Measurements from ENCODE around the gene PLD3. TPM values are rescaled to one million over a fixed set of nuclear protein-coding genes. Genes with fewer than 3 reads are reported as not detected.

Gene PLD3
- total and polyA plus RNA-seq, 2 donors (not counting 1 experiment from before 2014, with no cell fraction given), result 208 to 230 TPM

GRCh38 chr19:40337594-40337993, 10.9 kb upstream of the PLD3 start:
- no peak overlapping the region for H2AFZ ChIP-seq (ENCODE audit: low read length)
- peaks cover 5% of the 10 kb centered on the region for H3K36me3 ChIP-seq (ENCODE audit: control insufficient read depth, insufficient read depth, low read length)
- no peak overlapping the region for H3K9ac ChIP-seq (ENCODE audit: insufficient read depth, low read length)
- TF ChIP-seq EZH2 (IDR thresholded peaks at IDR 0.05; ENCODE audit: low read length, missing control alignments), result no peak
- no peak for TF ChIP-seq CTCF (conservative IDR thresholded peaks at IDR 0.05 in 1 of 2, IDR thresholded peaks at IDR 0.05 in 1 of 2; ENCODE audit: low read depth in 1 of 2, low read length in 2 of 2)
- no peaks in the 10 kb centered on the region for H3K4me1 ChIP-seq (ENCODE audit: control insufficient read depth, extremely low read depth, insufficient read depth, low read length)
- no peaks in the 10 kb centered on the region for H3K27me3 ChIP-seq (ENCODE audit: control insufficient read depth, insufficient read depth, low read length)
- no peak overlapping the region for H3K27ac ChIP-seq (ENCODE audit: insufficient read depth, low read length)
- H3K4me3 ChIP-seq (replicated peaks in 1 of 4; ENCODE audit: control extremely low read depth in 1 of 4, insufficient read depth in 1 of 4, low read depth in 3 of 4, low read length in 4 of 4), result no peak overlapping the region
- H4K20me1 ChIP-seq (ENCODE audit: control insufficient read depth, extremely low read depth, insufficient read depth, low read length), result no peaks in the 10 kb centered on the region
- DNase-seq (ENCODE audit: low read depth in 2 of 2), result no peak
- H3K9me3 ChIP-seq (ENCODE audit: control insufficient read depth, insufficient read depth, low read depth, low read length), result no peaks in the 10 kb centered on the region
- peaks cover 7% of the 10 kb centered on the region for H3K79me2 ChIP-seq (ENCODE audit: control insufficient read depth, insufficient read depth, low read length)
- no peak overlapping the region for H3K4me2 ChIP-seq (ENCODE audit: extremely low read depth, insufficient read depth, low read length)

GRCh38 chr19:40339018-40339728, 9.3 kb upstream of the PLD3 start:
- no peak for DNase-seq (ENCODE audit: low read depth in 2 of 2)
- TF ChIP-seq CTCF (conservative IDR thresholded peaks at IDR 0.05 in 1 of 2, IDR thresholded peaks at IDR 0.05 in 1 of 2; ENCODE audit: low read depth in 1 of 2, low read length in 2 of 2) (no peak), EZH2 (IDR thresholded peaks at IDR 0.05; ENCODE audit: low read length, missing control alignments) (no peak)
- Histone ChIP-seq H3K4me2 (ENCODE audit: extremely low read depth, insufficient read depth, low read length) (no peak overlapping the region), H3K9ac (ENCODE audit: insufficient read depth, low read length) (no peak overlapping the region), H3K27me3 (ENCODE audit: control insufficient read depth, insufficient read depth, low read length) (no peaks in the 10 kb centered on the region), H3K36me3 (ENCODE audit: control insufficient read depth, insufficient read depth, low read length) (peaks cover 5% of the 10 kb centered on the region), H3K79me2 (ENCODE audit: control insufficient read depth, insufficient read depth, low read length) (peaks cover 9% of the 10 kb centered on the region), H3K4me3 (replicated peaks in 1 of 4; ENCODE audit: control extremely low read depth in 1 of 4, insufficient read depth in 1 of 4, low read depth in 3 of 4, low read length in 4 of 4) (no peak overlapping the region), H2AFZ (ENCODE audit: low read length) (no peak overlapping the region), H3K9me3 (ENCODE audit: control insufficient read depth, insufficient read depth, low read depth, low read length) (no peaks in the 10 kb centered on the region), H4K20me1 (ENCODE audit: control insufficient read depth, extremely low read depth, insufficient read depth, low read length) (no peaks in the 10 kb centered on the region), H3K4me1 (ENCODE audit: control insufficient read depth, extremely low read depth, insufficient read depth, low read length) (no peaks in the 10 kb centered on the region), H3K27ac (ENCODE audit: insufficient read depth, low read length) (no peak overlapping the region)

- Histone ChIP-seq H3K27me3 (ENCODE audit: control insufficient read depth, insufficient read depth, low read length) (no peaks in the 10 kb centered on the region), H3K79me2 (ENCODE audit: control insufficient read depth, insufficient read depth, low read length) (peaks cover 18% of the 10 kb centered on the region), H2AFZ (ENCODE audit: low read length) (no peak overlapping the region), H3K4me1 (ENCODE audit: control insufficient read depth, extremely low read depth, insufficient read depth, low read length) (no peaks in the 10 kb centered on the region), H4K20me1 (ENCODE audit: control insufficient read depth, extremely low read depth, insufficient read depth, low read length) (no peaks in the 10 kb centered on the region), H3K27ac (ENCODE audit: insufficient read depth, low read length) (peak overlapping the region; percentile 51), H3K4me2 (ENCODE audit: extremely low read depth, insufficient read depth, low read length) (no peak overlapping the region), H3K36me3 (ENCODE audit: control insufficient read depth, insufficient read depth, low read length) (peaks cover 2% of the 10 kb centered on the region), H3K9ac (ENCODE audit: insufficient read depth, low read length) (peak overlapping the region; percentile 2), H3K9me3 (ENCODE audit: control insufficient read depth, insufficient read depth, low read depth, low read length) (no peaks in the 10 kb centered on the region), H3K4me3 (replicated peaks in 1 of 4; ENCODE audit: control extremely low read depth in 1 of 4, insufficient read depth in 1 of 4, low read depth in 3 of 4, low read length in 4 of 4) (no peak overlapping the region)
- no peak for DNase-seq (ENCODE audit: low read depth in 2 of 2)
- TF ChIP-seq EZH2 (IDR thresholded peaks at IDR 0.05; ENCODE audit: low read length, missing control alignments) (no peak), CTCF (conservative IDR thresholded peaks at IDR 0.05 in 1 of 2, IDR thresholded peaks at IDR 0.05 in 1 of 2; ENCODE audit: low read depth in 1 of 2, low read length in 2 of 2) (no peak)
These were observed 6.7 kb upstream of the PLD3 start for GRCh38 chr19:40341601-40342482.

All from fibroblast of lung (primary cell).